HG03439 (cell line): ENCODE measurements around the gene STK32C.

Experiments
- ATAC-seq: cut with Tn5 transposase; IDR thresholded peaks from one replicate; pipeline ENCODE4 v1.9.1; 2021; ENCODE audit warnings: mild to moderate bottlenecking, moderate library complexity; ENCODE audit not compliant: unreplicated experiment

STK32C gene

GRCh38 chr10:132283604-132284382 is 24.0 kb downstream of the STK32C start:
- no peak for ATAC-seq

- no peak for ATAC-seq
Measured at GRCh38 chr10:132282667-132283603, 24.8 kb downstream of the STK32C start.

DNA sequence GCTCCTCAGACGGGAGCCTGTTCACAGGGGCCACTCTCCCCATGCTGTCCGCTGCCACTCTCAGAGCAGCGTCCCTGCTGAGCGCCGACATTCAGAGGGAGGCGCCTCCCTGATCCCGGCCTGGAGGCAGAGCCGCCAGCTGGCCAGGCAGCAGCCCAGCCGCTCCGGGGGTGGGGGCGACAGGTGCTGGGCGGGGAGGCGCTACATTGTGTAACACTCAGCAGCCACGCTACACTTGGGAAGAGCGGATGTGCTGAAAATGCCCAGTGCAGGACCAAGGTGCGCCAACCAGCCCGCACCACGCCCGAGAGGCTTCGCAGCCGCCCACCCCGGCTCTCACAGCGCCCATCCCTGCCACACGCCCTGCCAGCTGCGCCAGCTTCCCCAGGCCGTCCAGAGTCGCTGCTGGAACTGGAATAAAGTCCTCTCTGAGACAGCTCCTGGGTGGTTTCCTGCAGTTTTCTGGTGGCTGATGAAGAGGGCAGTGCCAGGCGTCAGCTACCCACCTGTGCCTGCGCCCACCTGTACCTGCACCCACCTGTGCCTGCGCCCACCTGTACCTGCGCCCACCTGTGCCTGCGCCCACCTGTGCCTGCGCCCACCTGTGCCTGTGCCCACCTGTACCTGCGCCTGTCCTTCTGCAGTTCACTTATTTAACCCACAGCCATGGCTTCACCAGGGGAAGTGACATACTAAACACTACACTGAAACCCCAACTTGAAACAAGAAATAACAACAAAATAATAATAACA is 25.7 kb downstream of the STK32C start:
- ATAC-seq: no peak

DNA sequence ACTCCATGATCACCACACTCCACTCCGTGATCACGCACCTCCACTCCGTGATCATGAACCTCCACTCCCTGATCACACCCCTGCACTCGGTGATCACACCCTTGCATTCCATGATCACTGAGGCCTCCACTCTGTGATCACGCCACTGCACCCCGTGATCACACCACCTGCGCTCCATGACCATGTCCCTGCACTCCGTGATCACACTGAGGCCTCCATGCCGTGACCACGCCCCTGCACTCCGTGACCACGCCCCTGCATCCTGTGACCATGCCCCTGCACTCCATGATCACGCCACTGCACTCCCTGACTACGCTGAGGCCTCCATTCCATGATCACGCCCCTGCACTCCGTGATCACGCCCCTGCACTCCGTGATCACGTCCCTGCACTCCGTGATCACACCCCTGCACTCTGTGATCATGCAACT is 27.1 kb downstream of the STK32C start:
- no peak for ATAC-seq

- no peak for ATAC-seq
Measured at GRCh38 chr10:132279873-132280645, 27.7 kb downstream of the STK32C start.

DNA sequence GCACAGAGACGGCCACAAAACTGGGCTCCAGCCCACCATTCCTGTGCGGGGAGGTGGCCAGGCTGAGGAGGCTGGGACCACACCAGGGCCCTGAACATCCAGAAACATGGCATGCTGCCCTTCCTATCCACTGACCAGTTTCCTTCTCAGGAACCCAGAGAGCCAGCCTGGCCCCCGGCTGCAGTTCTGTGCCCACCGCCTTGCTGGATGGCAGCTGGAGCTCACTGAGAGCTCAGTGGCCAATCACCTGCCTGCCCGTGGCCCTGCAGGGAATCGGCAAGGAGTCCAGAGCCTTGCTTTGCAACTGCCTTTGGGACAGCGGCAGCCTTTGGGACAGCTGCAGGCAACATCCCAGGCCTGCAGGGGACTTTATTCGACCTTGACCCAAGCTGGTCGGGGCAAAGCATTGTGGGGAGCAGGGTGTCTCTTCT is 30.4 kb downstream of the STK32C start:
- ATAC-seq: no peak

GRCh38 chr10:132276706-132277105 is 31.0 kb downstream of the STK32C start:
- no peak for ATAC-seq

DNA sequence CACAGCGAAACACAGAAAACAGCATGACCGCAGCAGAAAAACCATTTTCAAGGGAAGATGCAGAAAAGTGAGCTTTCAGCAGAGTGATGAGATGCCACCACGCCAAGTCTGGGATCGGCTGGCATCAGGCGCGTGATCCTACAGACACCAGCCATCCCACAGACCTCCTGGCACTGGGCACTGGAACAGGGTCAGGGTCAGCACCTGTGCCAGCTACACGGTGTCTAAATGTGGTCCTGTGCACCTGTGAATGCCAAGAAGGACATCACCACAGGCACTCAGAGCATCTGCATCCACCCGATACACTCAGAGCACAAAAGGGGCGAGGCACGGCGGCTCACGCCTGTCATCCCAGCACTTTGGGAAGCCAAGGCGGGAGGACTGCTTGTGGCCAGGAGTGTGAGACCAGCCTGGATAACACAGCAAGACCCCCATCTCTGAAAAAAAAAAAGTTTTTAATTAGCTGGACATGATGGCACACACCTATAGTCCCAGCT is 31.5 kb downstream of the STK32C start:
- ATAC-seq: no peak

GRCh38 chr10:132275426-132276178 is 32.1 kb downstream of the STK32C start:
- ATAC-seq: no peak

GRCh38 chr10:132274986-132275385 is 32.8 kb downstream of the STK32C start:
- ATAC-seq: no peak

- ATAC-seq: no peak
Measured at GRCh38 chr10:132274581-132274980, 33.2 kb downstream of the STK32C start.

- no peak for ATAC-seq
Measured at GRCh38 chr10:132273966-132274365, 33.8 kb downstream of the STK32C start.

GRCh38 chr10:132273304-132273944 is 34.3 kb downstream of the STK32C start:
- no peak for ATAC-seq

GRCh38 chr10:132272231-132272971 is 35.3 kb downstream of the STK32C start:
- ATAC-seq: no peak

- no peak for ATAC-seq
Measured at GRCh38 chr10:132271458-132272230, 36.1 kb downstream of the STK32C start.

DNA sequence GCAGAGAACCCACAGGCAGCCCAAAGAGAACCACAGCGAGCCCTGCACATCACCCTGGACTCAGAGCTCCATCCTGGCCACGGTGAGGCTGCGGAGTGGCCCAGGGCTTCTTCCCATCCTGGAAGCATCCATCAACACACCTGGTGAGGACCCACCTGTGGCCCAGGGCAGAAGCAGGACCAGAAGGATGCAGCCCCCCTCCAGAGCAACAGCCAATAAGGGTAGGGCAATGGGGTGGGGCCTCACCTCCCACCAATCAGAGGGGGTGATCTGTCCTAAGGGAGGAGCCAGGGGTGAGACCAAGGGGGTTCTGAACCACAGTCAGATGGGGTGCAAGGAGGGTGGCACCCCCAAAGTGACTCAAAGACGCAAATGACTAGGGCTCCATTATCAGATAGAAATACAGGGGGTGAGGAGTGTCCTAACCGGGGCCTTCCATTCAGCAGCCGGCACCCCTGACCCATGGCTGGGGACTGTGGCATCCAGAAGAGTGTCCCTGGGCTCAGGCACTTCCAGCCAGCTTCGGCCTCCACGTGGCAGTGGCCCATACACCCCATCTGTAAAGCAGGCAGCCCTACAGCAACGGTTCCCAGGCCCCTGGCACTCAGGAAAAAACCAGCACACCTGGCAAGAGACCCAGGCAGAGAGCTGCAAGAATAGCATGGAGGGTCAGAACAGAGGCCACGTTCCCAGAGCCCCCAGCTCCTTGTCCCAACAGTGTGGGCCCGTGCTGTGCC is 36.9 kb downstream of the STK32C start:
- ATAC-seq: no peak

DNA sequence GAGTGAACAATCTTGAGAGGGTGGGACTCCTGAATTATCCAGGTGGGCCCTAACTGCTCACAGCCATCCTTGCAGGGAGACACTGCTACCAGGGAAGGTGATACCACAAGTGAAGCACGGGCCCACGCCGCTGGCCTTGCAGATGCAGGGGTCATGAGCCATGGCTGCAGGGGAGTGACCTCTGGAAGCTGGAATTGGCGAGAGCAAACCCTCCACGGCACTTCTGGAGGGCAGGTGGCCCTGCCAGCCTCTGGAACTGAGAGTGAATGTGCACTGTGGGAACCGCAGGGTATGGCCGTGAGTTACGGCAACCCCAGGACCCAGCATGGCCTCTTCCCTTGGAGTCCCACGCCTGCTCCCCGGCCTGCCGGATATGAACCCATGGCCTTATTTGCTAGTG is 37.5 kb downstream of the STK32C start:
- no peak for ATAC-seq
